ENCODE results near the gene ZNF738. TPM values are rescaled to one million over a fixed set of nuclear protein-coding genes. Genes with fewer than 3 reads are reported as not detected.

ZNF738 gene
- total RNA-seq, 1 donor = 2.9 TPM

- peaks cover 88% of the 10 kb centered on the region for H3K79me2 ChIP-seq (ENCODE audit: insufficient read depth, low read length)
- H3K4me1 ChIP-seq (ENCODE audit: insufficient read depth, low read length) = peaks cover 11% of the 10 kb centered on the region
- TF ChIP-seq, protein P1, sequence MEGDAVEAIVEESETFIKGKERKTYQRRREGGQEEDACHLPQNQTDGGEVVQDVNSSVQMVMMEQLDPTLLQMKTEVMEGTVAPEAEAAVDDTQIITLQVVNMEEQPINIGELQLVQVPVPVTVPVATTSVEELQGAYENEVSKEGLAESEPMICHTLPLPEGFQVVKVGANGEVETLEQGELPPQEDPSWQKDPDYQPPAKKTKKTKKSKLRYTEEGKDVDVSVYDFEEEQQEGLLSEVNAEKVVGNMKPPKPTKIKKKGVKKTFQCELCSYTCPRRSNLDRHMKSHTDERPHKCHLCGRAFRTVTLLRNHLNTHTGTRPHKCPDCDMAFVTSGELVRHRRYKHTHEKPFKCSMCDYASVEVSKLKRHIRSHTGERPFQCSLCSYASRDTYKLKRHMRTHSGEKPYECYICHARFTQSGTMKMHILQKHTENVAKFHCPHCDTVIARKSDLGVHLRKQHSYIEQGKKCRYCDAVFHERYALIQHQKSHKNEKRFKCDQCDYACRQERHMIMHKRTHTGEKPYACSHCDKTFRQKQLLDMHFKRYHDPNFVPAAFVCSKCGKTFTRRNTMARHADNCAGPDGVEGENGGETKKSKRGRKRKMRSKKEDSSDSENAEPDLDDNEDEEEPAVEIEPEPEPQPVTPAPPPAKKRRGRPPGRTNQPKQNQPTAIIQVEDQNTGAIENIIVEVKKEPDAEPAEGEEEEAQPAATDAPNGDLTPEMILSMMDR (IDR thresholded peaks at IDR 0.05; ENCODE audit: extremely low read depth, low read depth, low read length) = no peak
- peaks cover 10% of the 10 kb centered on the region for H4K20me1 ChIP-seq (ENCODE audit: insufficient read depth, low read length)
- H3K36me3 ChIP-seq (ENCODE audit: insufficient read depth, low read length) = no peaks in the 10 kb centered on the region
- no peaks in the 10 kb centered on the region for H3K27me3 ChIP-seq (ENCODE audit: insufficient read depth, low read length)
- H3K4me2 ChIP-seq (ENCODE audit: insufficient read depth, low read length) = no peak overlapping the region
- H3K27ac ChIP-seq (ENCODE audit: low read depth, low read length) = peak overlapping the region; percentile 32
- no peak for DNase-seq (ENCODE audit: insufficient read length, low spot score, missing footprints)
- H3K9me3 ChIP-seq (ENCODE audit: low read depth, low read length) = no peaks in the 10 kb centered on the region
- no peak overlapping the region for H3K4me3 ChIP-seq (ENCODE audit: insufficient read depth, low read length)
- H2AFZ ChIP-seq (ENCODE audit: low read length) = no peak overlapping the region
Observed at GRCh38 chr19:21321134-21321533, 37.7 kb upstream of the ZNF738 start.

DNA sequence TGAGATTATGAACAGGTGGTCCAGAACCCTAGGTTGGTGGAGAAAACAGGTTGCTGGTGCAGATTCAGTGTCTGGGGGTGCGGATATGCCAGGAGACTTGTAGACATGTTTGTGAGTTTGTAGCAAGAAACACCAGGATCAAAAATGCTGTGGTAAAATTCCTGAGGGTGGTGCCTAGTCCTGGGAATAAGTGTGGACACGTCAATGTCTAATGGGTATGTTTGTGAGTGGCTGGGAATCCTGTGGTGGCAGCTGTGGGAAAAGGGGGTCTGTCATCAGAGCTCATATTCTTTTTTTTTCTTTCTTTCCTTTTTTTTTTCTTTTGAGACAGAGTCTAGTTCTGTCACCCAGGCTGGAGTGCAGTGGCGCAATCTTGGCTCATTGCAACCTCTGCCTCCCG is 36.8 kb upstream of the ZNF738 start:
- H3K4me3 ChIP-seq (ENCODE audit: insufficient read depth, low read length) = no peak overlapping the region
- no peak overlapping the region for H3K4me2 ChIP-seq (ENCODE audit: insufficient read depth, low read length)
- H3K27ac ChIP-seq (ENCODE audit: low read depth, low read length) = peak overlapping the region; percentile 62
- H4K20me1 ChIP-seq (ENCODE audit: insufficient read depth, low read length) = peaks cover 10% of the 10 kb centered on the region
- H3K4me1 ChIP-seq (ENCODE audit: insufficient read depth, low read length) = peaks cover 11% of the 10 kb centered on the region
- TF ChIP-seq, protein P1 (IDR thresholded peaks at IDR 0.05; ENCODE audit: extremely low read depth, low read depth, low read length) = no peak
- no peak for DNase-seq (ENCODE audit: insufficient read length, low spot score, missing footprints)
- peaks cover 90% of the 10 kb centered on the region for H3K79me2 ChIP-seq (ENCODE audit: insufficient read depth, low read length)
- peaks cover 4% of the 10 kb centered on the region for H3K36me3 ChIP-seq (ENCODE audit: insufficient read depth, low read length)
- no peaks in the 10 kb centered on the region for H3K27me3 ChIP-seq (ENCODE audit: insufficient read depth, low read length)
- H2AFZ ChIP-seq (ENCODE audit: low read length) = no peak overlapping the region
- H3K9me3 ChIP-seq (ENCODE audit: low read depth, low read length) = no peaks in the 10 kb centered on the region

DNA sequence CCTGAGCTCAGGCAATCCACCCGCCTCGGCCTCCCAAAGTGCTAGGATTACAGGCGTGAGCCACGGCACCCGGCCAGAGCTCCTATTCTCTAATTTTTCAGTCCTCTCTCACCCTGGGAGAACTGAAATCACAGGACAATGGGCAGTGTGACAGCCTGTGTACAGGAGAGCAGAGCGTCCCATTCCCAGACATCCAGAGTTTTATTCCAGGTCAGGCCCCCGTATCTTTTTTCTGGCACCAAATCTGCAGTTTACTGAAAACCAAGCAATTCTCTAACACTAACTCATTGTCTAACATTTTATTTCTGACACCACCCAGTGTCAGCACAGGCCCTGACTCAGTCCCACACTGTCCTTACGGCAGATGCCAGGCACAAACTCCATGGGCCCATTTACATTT is 36.3 kb upstream of the ZNF738 start:
- peaks cover 5% of the 10 kb centered on the region for H3K36me3 ChIP-seq (ENCODE audit: insufficient read depth, low read length)
- H4K20me1 ChIP-seq (ENCODE audit: insufficient read depth, low read length) = peaks cover 10% of the 10 kb centered on the region
- no peak overlapping the region for H2AFZ ChIP-seq (ENCODE audit: low read length)
- peaks cover 11% of the 10 kb centered on the region for H3K4me1 ChIP-seq (ENCODE audit: insufficient read depth, low read length)
- no peak overlapping the region for H3K4me3 ChIP-seq (ENCODE audit: insufficient read depth, low read length)
- TF ChIP-seq, protein P1 (IDR thresholded peaks at IDR 0.05; ENCODE audit: extremely low read depth, low read depth, low read length) = no peak
- no peaks in the 10 kb centered on the region for H3K27me3 ChIP-seq (ENCODE audit: insufficient read depth, low read length)
- H3K4me2 ChIP-seq (ENCODE audit: insufficient read depth, low read length) = peak overlapping the region; percentile 35
- H3K79me2 ChIP-seq (ENCODE audit: insufficient read depth, low read length) = peaks cover 89% of the 10 kb centered on the region
- H3K27ac ChIP-seq (ENCODE audit: low read depth, low read length) = peak overlapping the region; percentile 62
- peak; percentile 35 for DNase-seq (ENCODE audit: insufficient read length, low spot score, missing footprints)
- H3K9me3 ChIP-seq (ENCODE audit: low read depth, low read length) = no peaks in the 10 kb centered on the region

GRCh38 chr19:21323000-21323399 is 35.8 kb upstream of the ZNF738 start:
- Histone ChIP-seq H3K4me1 (ENCODE audit: insufficient read depth, low read length) (peaks cover 12% of the 10 kb centered on the region), H3K27ac (ENCODE audit: low read depth, low read length) (peak overlapping the region; percentile 62), H3K27me3 (ENCODE audit: insufficient read depth, low read length) (no peaks in the 10 kb centered on the region), H3K9me3 (ENCODE audit: low read depth, low read length) (no peaks in the 10 kb centered on the region), H3K36me3 (ENCODE audit: insufficient read depth, low read length) (peaks cover 7% of the 10 kb centered on the region), H2AFZ (ENCODE audit: low read length) (no peak overlapping the region), H3K79me2 (ENCODE audit: insufficient read depth, low read length) (peaks cover 89% of the 10 kb centered on the region), H4K20me1 (ENCODE audit: insufficient read depth, low read length) (peaks cover 8% of the 10 kb centered on the region), H3K4me2 (ENCODE audit: insufficient read depth, low read length) (peak overlapping the region; percentile 35), H3K4me3 (ENCODE audit: insufficient read depth, low read length) (no peak overlapping the region)
- TF ChIP-seq, protein P1 (IDR thresholded peaks at IDR 0.05; ENCODE audit: extremely low read depth, low read depth, low read length) = no peak
- DNase-seq (ENCODE audit: insufficient read length, low spot score, missing footprints) = no peak

Measured in osteoblast (primary cell).